Breast epithelium (tissue), 3 donors: Measurements from ENCODE around the gene GNPTAB.
A peak's percentile ranks its signal among the peaks of the same experiment; 100 is the strongest.

Experiments
- POLR2A ChIP-seq: fragments of 450-650 bp; IDR thresholded peaks from one replicate; pipeline ENCODE4 v1.6.1; 2016; ENCODE audit warnings: antibody characterized with exemption, mild to moderate bottlenecking, moderate library complexity
- POLR2AphosphoS5 ChIP-seq, 3 donors: sonication (generic); formaldehyde crosslinking; IDR thresholded peaks; one replicate each; pipeline ENCODE4 v1.6.1; 2017; ENCODE audit warnings: antibody characterized with exemption in 3 of 3
- TF ChIP-seq, protein P1 (sequence below), 3 donors: fragments of 450-650 bp; IDR thresholded peaks; one replicate each; pipeline ENCODE4 v1.5.1; 2016 to 2017; ENCODE audit warnings: antibody characterized with exemption in 3 of 3, mild to moderate bottlenecking in 3 of 3, moderate library complexity in 3 of 3

DNA sequence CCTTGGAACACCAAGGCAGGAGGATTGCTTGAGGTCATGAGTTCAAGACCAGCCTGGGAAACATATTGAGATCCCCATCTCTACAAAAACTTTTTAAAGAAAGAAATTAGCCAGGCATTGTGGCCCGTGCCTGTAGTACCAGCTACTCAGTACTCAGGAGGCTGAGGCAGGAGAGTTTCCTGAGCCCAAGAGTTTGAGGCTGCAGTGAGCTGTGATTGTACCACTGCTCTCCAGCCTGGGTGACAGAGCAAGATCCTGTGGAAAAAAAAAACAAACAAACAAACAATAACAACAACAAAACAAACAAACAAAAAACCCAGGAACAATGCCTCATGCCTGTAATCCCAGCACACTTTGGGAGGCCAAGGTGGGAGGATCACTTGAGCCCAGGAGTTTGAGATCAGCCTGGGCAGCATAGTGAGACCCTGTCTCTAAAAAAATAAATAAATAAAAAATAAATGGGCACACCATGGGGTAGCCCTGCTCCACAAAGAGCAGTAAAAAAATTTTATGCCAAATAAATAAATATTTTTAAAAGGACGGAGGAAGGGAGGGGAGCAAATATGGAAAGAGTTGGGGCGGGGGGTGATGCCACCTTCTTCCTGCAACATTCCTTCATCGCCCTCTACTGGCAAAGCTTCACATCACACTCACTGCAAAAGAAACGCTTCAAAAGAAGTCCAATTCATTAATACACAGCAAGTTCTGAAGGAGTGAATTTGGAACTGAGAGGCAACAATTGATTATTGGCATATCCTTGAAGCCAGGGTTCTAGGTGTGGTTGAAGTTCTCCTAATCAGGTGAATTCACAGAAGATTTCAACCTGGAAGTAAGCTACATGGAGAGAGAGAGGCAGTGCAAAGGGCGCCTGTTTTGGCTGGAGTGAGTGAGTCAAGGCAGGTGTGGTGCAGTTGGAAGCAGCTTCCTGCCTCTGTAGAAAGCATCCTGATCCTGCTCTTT is 8.8 kb upstream of the GNPTAB start:
- TF ChIP-seq, protein P1, sequence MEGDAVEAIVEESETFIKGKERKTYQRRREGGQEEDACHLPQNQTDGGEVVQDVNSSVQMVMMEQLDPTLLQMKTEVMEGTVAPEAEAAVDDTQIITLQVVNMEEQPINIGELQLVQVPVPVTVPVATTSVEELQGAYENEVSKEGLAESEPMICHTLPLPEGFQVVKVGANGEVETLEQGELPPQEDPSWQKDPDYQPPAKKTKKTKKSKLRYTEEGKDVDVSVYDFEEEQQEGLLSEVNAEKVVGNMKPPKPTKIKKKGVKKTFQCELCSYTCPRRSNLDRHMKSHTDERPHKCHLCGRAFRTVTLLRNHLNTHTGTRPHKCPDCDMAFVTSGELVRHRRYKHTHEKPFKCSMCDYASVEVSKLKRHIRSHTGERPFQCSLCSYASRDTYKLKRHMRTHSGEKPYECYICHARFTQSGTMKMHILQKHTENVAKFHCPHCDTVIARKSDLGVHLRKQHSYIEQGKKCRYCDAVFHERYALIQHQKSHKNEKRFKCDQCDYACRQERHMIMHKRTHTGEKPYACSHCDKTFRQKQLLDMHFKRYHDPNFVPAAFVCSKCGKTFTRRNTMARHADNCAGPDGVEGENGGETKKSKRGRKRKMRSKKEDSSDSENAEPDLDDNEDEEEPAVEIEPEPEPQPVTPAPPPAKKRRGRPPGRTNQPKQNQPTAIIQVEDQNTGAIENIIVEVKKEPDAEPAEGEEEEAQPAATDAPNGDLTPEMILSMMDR (IDR thresholded peaks at IDR 0.05): peak; percentile 43 to 72 (median 59)
- TF ChIP-seq POLR2A (no peak), POLR2AphosphoS5 (IDR thresholded peaks at IDR 0.05) (no peak)
